H9 (cell line): ENCODE results near the gene PBOV1. TPM values are rescaled to one million over a fixed set of nuclear protein-coding genes. Genes with fewer than 3 reads are reported as not detected.

Source experiments
- DNase-seq: peaks from one replicate; pipeline ENCODE4 v3.0.0-alpha.2; 2017
- H2AFZ ChIP-seq: one replicate; pipeline ENCODE4 v1.6.1; 2013; ENCODE audit warnings: mild to moderate bottlenecking, low read length, control low read depth, moderate library complexity
- H2AK5ac ChIP-seq: 2 replicates; pipeline ENCODE4 v1.6.1; 2013; ENCODE audit warnings: low read length, control low read depth, mixed read lengths; ENCODE audit not compliant: insufficient read length
- H2BK120ac ChIP-seq: one replicate; pipeline ENCODE4 v1.6.1; 2013; ENCODE audit warnings: low read depth, mild to moderate bottlenecking, low read length, control low read depth, inconsistent platforms; ENCODE audit not compliant: poor library complexity, severe bottlenecking
- H2BK12ac ChIP-seq: 2 replicates; pipeline ENCODE4 v1.6.1; 2013; ENCODE audit warnings: low read length, control low read depth, mixed read lengths, low read depth; ENCODE audit not compliant: insufficient read length
- H2BK15ac ChIP-seq: 2 replicates; pipeline ENCODE4 v1.6.1; 2013; ENCODE audit warnings: low read depth, low read length, control low read depth
- H2BK20ac ChIP-seq: one replicate; pipeline ENCODE4 v1.6.1; 2013; ENCODE audit warnings: low read depth, mild to moderate bottlenecking, low read length, control low read depth, inconsistent platforms; ENCODE audit not compliant: poor library complexity, severe bottlenecking
- H2BK5ac ChIP-seq: 2 replicates; pipeline ENCODE4 v1.6.1; 2013; ENCODE audit warnings: low read length, control low read depth, mixed read lengths; ENCODE audit not compliant: insufficient read length
- H3K14ac ChIP-seq: 2 replicates; pipeline ENCODE4 v1.6.1; 2013; ENCODE audit warnings: low read length, control low read depth; ENCODE audit not compliant: insufficient read depth
- H3K18ac ChIP-seq: 2 replicates; pipeline ENCODE4 v1.6.1; 2013; ENCODE audit warnings: low read depth, mild to moderate bottlenecking, mixed read lengths, low read length, control low read depth; ENCODE audit not compliant: insufficient read length
- H3K23ac ChIP-seq: 2 replicates; pipeline ENCODE4 v1.6.1; 2013; ENCODE audit warnings: low read length, control low read depth, mixed read lengths, low read depth; ENCODE audit not compliant: insufficient read length
- H3K23me2 ChIP-seq: 2 replicates; pipeline ENCODE4 v1.6.1; 2013; ENCODE audit warnings: low read depth, mild to moderate bottlenecking, mixed read lengths, low read length, control low read depth; ENCODE audit not compliant: insufficient read length, poor library complexity, severe bottlenecking
- H3K27ac ChIP-seq: 2 replicates; pipeline ENCODE4 v1.5.1; 2013; ENCODE audit warnings: low read length, control low read depth, mixed read lengths, low read depth; ENCODE audit not compliant: insufficient read length
- H3K27me3 ChIP-seq: 2 replicates; pipeline ENCODE4 v1.6.1; 2013; ENCODE audit warnings: low read length, control low read depth, inconsistent platforms; ENCODE audit not compliant: insufficient read depth
- H3K4ac ChIP-seq: 2 replicates; pipeline ENCODE4 v1.6.1; 2013; ENCODE audit warnings: low read depth, mild to moderate bottlenecking, control low read depth, inconsistent platforms, low read length, moderate library complexity
- H3K4me1 ChIP-seq: 2 replicates; pipeline ENCODE4 v1.6.1; 2013; ENCODE audit warnings: low read length, control low read depth, inconsistent platforms; ENCODE audit not compliant: insufficient read depth
- H3K4me2 ChIP-seq: 2 replicates; pipeline ENCODE4 v1.6.1; 2013; ENCODE audit warnings: low read length, control low read depth, mixed read lengths; ENCODE audit not compliant: insufficient read length, insufficient read depth
- H3K56ac ChIP-seq: 2 replicates; pipeline ENCODE4 v1.6.1; 2013; ENCODE audit warnings: low read depth, mild to moderate bottlenecking, mixed read lengths, low read length, control low read depth; ENCODE audit not compliant: insufficient read length
- H3K79me1 ChIP-seq: 2 replicates; pipeline ENCODE4 v1.6.1; 2013; ENCODE audit warnings: low read depth, mild to moderate bottlenecking, moderate library complexity, low read length, control low read depth, inconsistent platforms; ENCODE audit not compliant: insufficient read depth, poor library complexity, severe bottlenecking
- H3K79me2 ChIP-seq: 2 replicates; pipeline ENCODE4 v1.6.1; 2013; ENCODE audit warnings: low read length, control low read depth, inconsistent platforms; ENCODE audit not compliant: insufficient read depth
- H3K9ac ChIP-seq: 2 replicates; pipeline ENCODE4 v1.6.1; 2013; ENCODE audit warnings: low read length, control low read depth, mixed read lengths; ENCODE audit not compliant: insufficient read length; ENCODE audit errors: extremely low read depth
- H3K9me3 ChIP-seq: one replicate; pipeline ENCODE4 v1.6.1; 2013; ENCODE audit warnings: low read depth, low read length, inconsistent platforms; ENCODE audit not compliant: control insufficient read depth
- H3T11ph ChIP-seq: one replicate; pipeline ENCODE4 v1.6.1; 2013; ENCODE audit warnings: mild to moderate bottlenecking, low read length, control low read depth, inconsistent platforms
- H4K20me1 ChIP-seq: one replicate; pipeline ENCODE4 v1.6.1; 2013; ENCODE audit not compliant: control insufficient read depth, insufficient read length, insufficient read depth
- H4K5ac ChIP-seq: 2 replicates; pipeline ENCODE4 v1.6.1; 2013; ENCODE audit warnings: low read depth, mild to moderate bottlenecking, mixed read lengths, low read length, control low read depth; ENCODE audit not compliant: insufficient read length
- H4K8ac ChIP-seq: replicated peaks from 2 replicates; pipeline ENCODE4 v1.6.1; 2013; ENCODE audit warnings: low read length, control low read depth, mixed read lengths, low read depth; ENCODE audit not compliant: insufficient read length
- H4K91ac ChIP-seq: 2 replicates; pipeline ENCODE4 v1.6.1; 2013; ENCODE audit warnings: low read depth, mild to moderate bottlenecking, moderate library complexity, mixed read lengths, low read length, control low read depth; ENCODE audit not compliant: insufficient read length
- H3K27ac Mint-ChIP-seq, 3 experiments: 2 replicates in 2 of 3; 3 replicates in 1 of 3; pipeline ENCODE4 v1.8.0; 2020 to 2021; ENCODE audit warnings: mixed read lengths in 3 of 3, mild to moderate bottlenecking in 1 of 3, moderate library complexity in 1 of 3
- H3K27me3 Mint-ChIP-seq: 2 replicates; pipeline ENCODE4 v1.8.0; 2021; ENCODE audit warnings: low read depth, mild to moderate bottlenecking, moderate library complexity, mixed read lengths
- H3K36me3 Mint-ChIP-seq, 3 experiments: 2 replicates in 2 of 3; 3 replicates in 1 of 3; pipeline ENCODE4 v1.8.0; 2020 to 2021; ENCODE audit warnings: low read depth in 3 of 3, mixed read lengths in 3 of 3; ENCODE audit not compliant: insufficient read depth in 1 of 3
- H3K4me1 Mint-ChIP-seq, 2 experiments: 2 replicates each; pipeline ENCODE4 v1.8.0; 2020; ENCODE audit warnings: mixed read lengths in 2 of 2
- H3K4me3 Mint-ChIP-seq, 2 experiments: 2 replicates in 1 of 2; 3 replicates in 1 of 2; pipeline ENCODE4 v1.8.0; 2020 to 2021; ENCODE audit warnings: mild to moderate bottlenecking in 2 of 2, mixed read lengths in 2 of 2, moderate library complexity in 1 of 2
- H3K9me3 Mint-ChIP-seq, 2 experiments: 2 replicates in 1 of 2; 3 replicates in 1 of 2; pipeline ENCODE4 v1.8.0; 2020; ENCODE audit warnings: mild to moderate bottlenecking in 2 of 2, mixed read lengths in 2 of 2, moderate library complexity in 1 of 2
- WGBS: extraction: QIAGEN DNeasy Blood & Tissue Kit; methylation state at CpG from one replicate; pipeline ENCODE4 v1.1.7; 2013; ENCODE audit warnings: missing lambda C conversion rate, low lambda C conversion rate, mixed read lengths; ENCODE audit not compliant: insufficient read length; ENCODE audit errors: extremely low coverage; 5-methylcytosine and 5-hydroxymethylcytosine counted together
- total RNA-seq: library from RNA; stranded (reverse); gene quantifications from 2 replicates; pipeline ENCODE4 v1.2.1, GENCODE V29; 2021
- TF ChIP-seq, protein P1 (sequence below): fragments of 200-600 bp; sonication (generic); conservative IDR thresholded peaks from 3 replicates; pipeline ENCODE4 v1.8.0; 2021; ENCODE audit warnings: antibody characterized with exemption, mild to moderate bottlenecking

The PBOV1 gene
- total RNA-seq, 1 experiment from 2014 or later = not detected

- peaks cover 7% of the 10 kb centered on the region for H3K4me1 ChIP-seq
- no peak overlapping the region for H3K14ac ChIP-seq
- no peak overlapping the region for H3K9ac ChIP-seq
- no peak overlapping the region for H3K4me2 ChIP-seq
- H4K8ac ChIP-seq = no peak overlapping the region
- H3K18ac ChIP-seq = no peak overlapping the region
- H3K4ac ChIP-seq = no peak overlapping the region
- H3T11ph ChIP-seq = no peak overlapping the region
- H3K79me1 ChIP-seq = no peaks in the 10 kb centered on the region
- no peak overlapping the region for H3K27ac ChIP-seq
- H3K23me2 ChIP-seq = no peaks in the 10 kb centered on the region
- no peak overlapping the region for H2BK20ac ChIP-seq
- no peaks in the 10 kb centered on the region for H3K9me3 Mint-ChIP-seq
- H4K5ac ChIP-seq = no peak overlapping the region
- peak overlapping the region in 1 of 3 experiments; percentile 39; a peak in 1 of 7 replicates for H3K27ac Mint-ChIP-seq
- H4K20me1 ChIP-seq = no peaks in the 10 kb centered on the region
- H3K56ac ChIP-seq = no peak overlapping the region
- TF ChIP-seq, protein P1, sequence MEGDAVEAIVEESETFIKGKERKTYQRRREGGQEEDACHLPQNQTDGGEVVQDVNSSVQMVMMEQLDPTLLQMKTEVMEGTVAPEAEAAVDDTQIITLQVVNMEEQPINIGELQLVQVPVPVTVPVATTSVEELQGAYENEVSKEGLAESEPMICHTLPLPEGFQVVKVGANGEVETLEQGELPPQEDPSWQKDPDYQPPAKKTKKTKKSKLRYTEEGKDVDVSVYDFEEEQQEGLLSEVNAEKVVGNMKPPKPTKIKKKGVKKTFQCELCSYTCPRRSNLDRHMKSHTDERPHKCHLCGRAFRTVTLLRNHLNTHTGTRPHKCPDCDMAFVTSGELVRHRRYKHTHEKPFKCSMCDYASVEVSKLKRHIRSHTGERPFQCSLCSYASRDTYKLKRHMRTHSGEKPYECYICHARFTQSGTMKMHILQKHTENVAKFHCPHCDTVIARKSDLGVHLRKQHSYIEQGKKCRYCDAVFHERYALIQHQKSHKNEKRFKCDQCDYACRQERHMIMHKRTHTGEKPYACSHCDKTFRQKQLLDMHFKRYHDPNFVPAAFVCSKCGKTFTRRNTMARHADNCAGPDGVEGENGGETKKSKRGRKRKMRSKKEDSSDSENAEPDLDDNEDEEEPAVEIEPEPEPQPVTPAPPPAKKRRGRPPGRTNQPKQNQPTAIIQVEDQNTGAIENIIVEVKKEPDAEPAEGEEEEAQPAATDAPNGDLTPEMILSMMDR = no peak
- H4K91ac ChIP-seq = no peak overlapping the region
- no peaks in the 10 kb centered on the region for H3K9me3 ChIP-seq
- H2AK5ac ChIP-seq = no peak overlapping the region
- no peak overlapping the region for H2BK15ac ChIP-seq
- H3K27me3 Mint-ChIP-seq = no peaks in the 10 kb centered on the region; the same call in 1 of the 2 replicates
- no peak overlapping the region for H3K23ac ChIP-seq
- H2BK5ac ChIP-seq = no peak overlapping the region
- WGBS = no CpG with 5 or more reads among the region's 3 CpGs
- H2AFZ ChIP-seq = no peak overlapping the region
- H3K36me3 Mint-ChIP-seq = peaks cover 0 to 13% (median 4%) of the 10 kb centered on the region in 3 experiments; a peak in 5 of 7 replicates
- H2BK12ac ChIP-seq = no peak overlapping the region
- DNase-seq = no peak
- H3K27me3 ChIP-seq = no peaks in the 10 kb centered on the region
- no peak overlapping the region for H3K4me3 Mint-ChIP-seq
- H2BK120ac ChIP-seq = no peak overlapping the region
- H3K4me1 Mint-ChIP-seq = peaks cover 45 to 49% of the 10 kb centered on the region in 2 experiments
- H3K79me2 ChIP-seq = no peaks in the 10 kb centered on the region
Measured at GRCh38 chr6:138184230-138184629, 34.1 kb downstream of the PBOV1 start.
